SK-N-SH (cell line): Measurements from ENCODE around the gene PSMC3IP. TPM values are rescaled to one million over a fixed set of nuclear protein-coding genes. Genes with fewer than 3 reads are reported as not detected.
A peak's percentile ranks its signal among the peaks of the same experiment; 100 is the strongest.

ENCODE experiments used
- CTCF ChIA-PET: fragments of 300-600, 350-600 bp; formaldehyde crosslinking; extraction: SDS; loops from one replicate; lab custom pipeline; 2021; lab: Yijun Ruan, JAX
- POLR2A ChIA-PET: fragments of 350-600 bp; sonication (Branson Sonifier 250); formaldehyde crosslinking; extraction: SDS; loops from one replicate; lab custom pipeline; 2020; ENCODE audit warnings: antibody characterized with exemption, inconsistent platforms; lab: Yijun Ruan, JAX
- DNase-seq: peaks from one replicate; pipeline ENCODE4 v3.0.0; 2012
- H2AFZ ChIP-seq: fragments of 200-600 bp; sonication (generic); 2 replicates; pipeline ENCODE4 v1.8.1; 2016; ENCODE audit warnings: antibody characterized with exemption, mild to moderate bottlenecking, low read depth
- H3F3A ChIP-seq: fragments of 200-600 bp; sonication (generic); replicated peaks from 2 replicates; pipeline ENCODE3; 2016; ENCODE audit warnings: antibody characterized with exemption, mild to moderate bottlenecking; ENCODE audit not compliant: insufficient read depth
- H3K27ac ChIP-seq, 2 experiments: fragments of 200-500 bp in 1 of 2; fragments of 200-600 bp in 1 of 2; sonication (Bioruptor generic) in 1 of 2; sonication (generic), shearing (Covaris generic) in 1 of 2; 2 replicates each; pipeline versions ENCODE4 v1.5.1 to v1.6.1; 2014 to 2016; ENCODE audit warnings: low read depth in 2 of 2, inconsistent platforms in 1 of 2, low read length in 1 of 2, mild to moderate bottlenecking in 1 of 2, mixed read lengths in 1 of 2
- H3K27me3 ChIP-seq: fragments of 200-600 bp; sonication (generic), shearing (Covaris generic); 2 replicates; pipeline ENCODE4 v1.6.1; 2016; ENCODE audit warnings: mixed run types; ENCODE audit not compliant: insufficient read depth
- H3K36me3 ChIP-seq, 2 experiments: fragments of 200-500 bp in 1 of 2; fragments of 200-600 bp in 1 of 2; sonication (Bioruptor generic) in 1 of 2; sonication (generic) in 1 of 2; replicated peaks in 1 of 2; 2 replicates each; pipeline versions ENCODE3 to v1.5.1; 2014 to 2016; ENCODE audit warnings: low read length in 1 of 2, mild to moderate bottlenecking in 1 of 2; ENCODE audit not compliant: insufficient read depth in 2 of 2, control insufficient read depth in 1 of 2
- H3K4me1 ChIP-seq, 2 experiments: fragments of 200-500 bp in 1 of 2; fragments of 200-600 bp in 1 of 2; sonication (Bioruptor generic) in 1 of 2; sonication (generic), shearing (Covaris generic) in 1 of 2; 2 replicates each; pipeline versions ENCODE4 v1.5.1 to v1.6.1; 2014 to 2016; ENCODE audit warnings: low read depth in 1 of 2, low read length in 1 of 2, mixed run types in 1 of 2; ENCODE audit not compliant: insufficient read depth in 2 of 2, control insufficient read depth in 1 of 2
- H3K4me2 ChIP-seq: fragments of 200-600 bp; sonication (generic), shearing (Covaris generic); 2 replicates; pipeline ENCODE4 v1.6.1; 2017; ENCODE audit warnings: mixed run types
- H3K4me3 ChIP-seq, 2 experiments: fragments of 200-500 bp in 1 of 2; fragments of 200-600 bp in 1 of 2; sonication (Bioruptor generic) in 1 of 2; sonication (generic), shearing (Covaris generic) in 1 of 2; 2 replicates each; pipeline versions ENCODE4 v1.5.1 to v1.8.1; 2014 to 2016; ENCODE audit warnings: low read depth in 2 of 2, inconsistent platforms in 1 of 2, low read length in 1 of 2, mild to moderate bottlenecking in 1 of 2, mixed read lengths in 1 of 2, moderate library complexity in 1 of 2
- H3K79me2 ChIP-seq: fragments of 200-600 bp; sonication (generic); 2 replicates; pipeline ENCODE4 v1.8.1; 2017; ENCODE audit warnings: mild to moderate bottlenecking; ENCODE audit not compliant: insufficient read depth
- H3K9ac ChIP-seq: fragments of 200-600 bp; sonication (generic); 2 replicates; pipeline ENCODE4 v1.6.1; 2017; ENCODE audit warnings: mixed run types
- H3K9me2 ChIP-seq: fragments of 200-600 bp; sonication (generic); 2 replicates; pipeline ENCODE4 v1.6.1; 2017; ENCODE audit warnings: mixed run types
- H3K9me3 ChIP-seq: fragments of 200-600 bp; sonication (generic); 2 replicates; pipeline ENCODE4 v1.6.1; 2017; ENCODE audit warnings: mixed run types, mild to moderate bottlenecking, moderate library complexity
- H4K20me1 ChIP-seq: fragments of 200-600 bp; sonication (generic); 2 replicates; pipeline ENCODE4 v1.6.1; 2017; ENCODE audit warnings: mild to moderate bottlenecking, mixed run types; ENCODE audit not compliant: insufficient read depth
- FOSL2 ChIP-seq: IDR thresholded peaks from 2 replicates; pipeline ENCODE4 v1.4.0; 2012; ENCODE audit warnings: low read depth, mild to moderate bottlenecking, moderate library complexity, borderline replicate concordance
- FOXJ3 ChIP-seq: sonication (generic); formaldehyde crosslinking; IDR thresholded peaks from 2 replicates; pipeline ENCODE4 v1.5.1; 2020; ENCODE audit warnings: mild to moderate bottlenecking, missing genetic modification reagents
- GABPA ChIP-seq: IDR thresholded peaks from 2 replicates; pipeline ENCODE4 v1.4.0; 2012; ENCODE audit warnings: low read depth, mild to moderate bottlenecking
- MAX ChIP-seq: IDR thresholded peaks from 2 replicates; pipeline ENCODE4 v1.4.0; 2012; ENCODE audit warnings: low read depth
- NFIC ChIP-seq: IDR thresholded peaks from 2 replicates; pipeline ENCODE4 v1.4.0; 2012; ENCODE audit warnings: borderline replicate concordance
- REST ChIP-seq: IDR thresholded peaks from 2 replicates; pipeline ENCODE4 v1.6.1; 2012; ENCODE audit warnings: mild to moderate bottlenecking, low read depth, low read length, moderate library complexity
- RFX5 ChIP-seq: IDR thresholded peaks from 2 replicates; pipeline ENCODE4 v1.6.1; 2012; ENCODE audit warnings: mild to moderate bottlenecking, improper control_type of control experiment, low read length
- SIN3A ChIP-seq: IDR thresholded peaks from 2 replicates; pipeline ENCODE4 v1.6.1; 2012; ENCODE audit warnings: low read depth, mild to moderate bottlenecking, low read length, moderate library complexity, borderline replicate concordance
- SMC3 ChIP-seq: IDR thresholded peaks from 2 replicates; pipeline ENCODE4 v1.6.1; 2012; ENCODE audit warnings: low read depth, low read length, improper control_type of control experiment
- TCF12 ChIP-seq: IDR thresholded peaks from 2 replicates; pipeline ENCODE4 v1.4.0; 2012
- TEAD4 ChIP-seq: IDR thresholded peaks from 2 replicates; pipeline ENCODE4 v1.4.0; 2012; ENCODE audit warnings: mild to moderate bottlenecking, borderline replicate concordance; ENCODE audit not compliant: insufficient read depth
- YY1 ChIP-seq: IDR thresholded peaks from 2 replicates; pipeline ENCODE4 v1.4.0; 2012; ENCODE audit warnings: low read depth, mild to moderate bottlenecking
- whole genome bisulfite sequencing: methylation state at CpG from one replicate; pipeline ENCODE4 v1.1.6; 2017; ENCODE audit warnings: low lambda C conversion rate; 5-methylcytosine and 5-hydroxymethylcytosine counted together
- polyA plus RNA-seq, 3 experiments: library from polyadenylated mRNA; depleted of rRNA; stranded (reverse); fragments of >200 nt; gene quantifications; 2 replicates each; pipeline ENCODE4 v1.2.3, GENCODE V29; 2012
- TF ChIP-seq, protein P1 (sequence below): IDR thresholded peaks from 2 replicates; pipeline ENCODE4 v1.4.0; 2012; ENCODE audit warnings: low read depth, borderline replicate concordance
- TF ChIP-seq, protein P2 (sequence below): IDR thresholded peaks from 2 replicates; pipeline ENCODE4 v1.4.0; 2012; ENCODE audit warnings: low read depth, borderline replicate concordance
- TF ChIP-seq, protein P3 (sequence below): IDR thresholded peaks from 2 replicates; pipeline ENCODE4; 2012

PSMC3IP gene
- polyA plus RNA-seq, 1 of the 3 experiments (the other 2 are of a cell fraction): 17.3 TPM

- WGBS: 94% methylated on average over 12 of the region's 16 CpGs
- Histone ChIP-seq H3K4me3 (no peak overlapping the region), H3K27me3 (no peaks in the 10 kb centered on the region), H3F3A (peaks cover 34% of the 10 kb centered on the region), H3K4me1 (peaks cover 4 to 33% of the 10 kb centered on the region in 2 experiments; a peak in 3 of 4 replicates), H3K79me2 (peaks cover 80% of the 10 kb centered on the region), H2AFZ (no peak overlapping the region), H3K27ac (peak overlapping the region in 1 of 2 experiments; percentile 85; a peak in 2 of 4 replicates), H3K9ac (no peak overlapping the region), H3K4me2 (no peak overlapping the region)
- POLR2A ChIA-PET: interaction anchor here (1.3 kb wide), 1 partner anchor 12 kb away, joined by 5 read pairs; the partner anchor contains the start of gene PSMC3IP
- TF ChIP-seq MAX (no peak), SIN3A (no peak), FOXJ3 (CRISPR knock-in tag) (no peak), FOSL2 (no peak), GABPA (no peak), TCF12 (no peak), YY1 (no peak), RFX5 (no peak), NFIC (no peak), REST (no peak), TEAD4 (no peak), SMC3 (no peak)
- TF ChIP-seq, protein P1, sequence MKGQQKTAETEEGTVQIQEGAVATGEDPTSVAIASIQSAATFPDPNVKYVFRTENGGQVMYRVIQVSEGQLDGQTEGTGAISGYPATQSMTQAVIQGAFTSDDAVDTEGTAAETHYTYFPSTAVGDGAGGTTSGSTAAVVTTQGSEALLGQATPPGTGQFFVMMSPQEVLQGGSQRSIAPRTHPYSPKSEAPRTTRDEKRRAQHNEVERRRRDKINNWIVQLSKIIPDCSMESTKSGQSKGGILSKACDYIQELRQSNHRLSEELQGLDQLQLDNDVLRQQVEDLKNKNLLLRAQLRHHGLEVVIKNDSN: no peak
- TF ChIP-seq, protein P2, sequence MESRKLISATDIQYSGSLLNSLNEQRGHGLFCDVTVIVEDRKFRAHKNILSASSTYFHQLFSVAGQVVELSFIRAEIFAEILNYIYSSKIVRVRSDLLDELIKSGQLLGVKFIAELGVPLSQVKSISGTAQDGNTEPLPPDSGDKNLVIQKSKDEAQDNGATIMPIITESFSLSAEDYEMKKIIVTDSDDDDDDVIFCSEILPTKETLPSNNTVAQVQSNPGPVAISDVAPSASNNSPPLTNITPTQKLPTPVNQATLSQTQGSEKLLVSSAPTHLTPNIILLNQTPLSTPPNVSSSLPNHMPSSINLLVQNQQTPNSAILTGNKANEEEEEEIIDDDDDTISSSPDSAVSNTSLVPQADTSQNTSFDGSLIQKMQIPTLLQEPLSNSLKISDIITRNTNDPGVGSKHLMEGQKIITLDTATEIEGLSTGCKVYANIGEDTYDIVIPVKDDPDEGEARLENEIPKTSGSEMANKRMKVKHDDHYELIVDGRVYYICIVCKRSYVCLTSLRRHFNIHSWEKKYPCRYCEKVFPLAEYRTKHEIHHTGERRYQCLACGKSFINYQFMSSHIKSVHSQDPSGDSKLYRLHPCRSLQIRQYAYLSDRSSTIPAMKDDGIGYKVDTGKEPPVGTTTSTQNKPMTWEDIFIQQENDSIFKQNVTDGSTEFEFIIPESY: no peak
- TF ChIP-seq, protein P3, sequence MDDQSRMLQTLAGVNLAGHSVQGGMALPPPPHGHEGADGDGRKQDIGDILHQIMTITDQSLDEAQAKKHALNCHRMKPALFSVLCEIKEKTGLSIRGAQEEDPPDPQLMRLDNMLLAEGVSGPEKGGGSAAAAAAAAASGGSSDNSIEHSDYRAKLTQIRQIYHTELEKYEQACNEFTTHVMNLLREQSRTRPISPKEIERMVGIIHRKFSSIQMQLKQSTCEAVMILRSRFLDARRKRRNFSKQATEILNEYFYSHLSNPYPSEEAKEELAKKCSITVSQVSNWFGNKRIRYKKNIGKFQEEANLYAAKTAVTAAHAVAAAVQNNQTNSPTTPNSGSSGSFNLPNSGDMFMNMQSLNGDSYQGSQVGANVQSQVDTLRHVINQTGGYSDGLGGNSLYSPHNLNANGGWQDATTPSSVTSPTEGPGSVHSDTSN: no peak
- TF ChIP-seq, all 33 proteins: peak for 0
- Histone ChIP-seq H3K9me3 (no peaks in the 10 kb centered on the region), H3K9me2 (no peaks in the 10 kb centered on the region), H3K36me3 (peaks cover 32 to 51% of the 10 kb centered on the region in 2 experiments), H4K20me1 (no peaks in the 10 kb centered on the region)
- CTCF ChIA-PET: interaction anchor here (0.7 to 8.3 kb wide), 3 partner anchors 13 to 157 kb away, joined by 3 to 51 read pairs (median 47); partner anchors contain the start of gene PSMC3IP
- DNase-seq: no peak
Observed at GRCh38 chr17:42565523-42566214, 11.9 kb downstream of the PSMC3IP start.
